Loucy (cell line): Measurements from ENCODE around the gene MPV17.

Experiments
- CTCF ChIP-seq: fragments of 200-600 bp; sonication (generic); conservative IDR thresholded peaks from 2 replicates; pipeline ENCODE4 v1.5.1; 2014; ENCODE audit warnings: mild to moderate bottlenecking, antibody characterized with exemption, low read length
- EZH2phosphoT487 ChIP-seq: fragments of 200-600 bp; IDR thresholded peaks from 2 replicates; pipeline ENCODE4 v1.6.1; 2018; ENCODE audit warnings: antibody characterized with exemption, mild to moderate bottlenecking, moderate library complexity, borderline replicate concordance

- TF ChIP-seq CTCF, result no peak
- no peak for TF ChIP-seq EZH2phosphoT487
Measured at GRCh38 chr2:27336173-27336572, 13.3 kb upstream of the MPV17 start.
